Stimulated activated CD4-positive, alpha-beta T cell treated with anti-CD3 and anti-CD28 coated beads, Interleukin-1b, Interleukin-23, amount 100 ng/mL, for 1 hour (primary cell): ENCODE measurements around the gene ROPN1.

Source experiments
- DNase-seq, 2 donors: peaks; one replicate each; pipeline ENCODE4 v3.0.0-alpha.2; 2020; ENCODE audit warnings: low read depth in 2 of 2

ROPN1 gene

DNA sequence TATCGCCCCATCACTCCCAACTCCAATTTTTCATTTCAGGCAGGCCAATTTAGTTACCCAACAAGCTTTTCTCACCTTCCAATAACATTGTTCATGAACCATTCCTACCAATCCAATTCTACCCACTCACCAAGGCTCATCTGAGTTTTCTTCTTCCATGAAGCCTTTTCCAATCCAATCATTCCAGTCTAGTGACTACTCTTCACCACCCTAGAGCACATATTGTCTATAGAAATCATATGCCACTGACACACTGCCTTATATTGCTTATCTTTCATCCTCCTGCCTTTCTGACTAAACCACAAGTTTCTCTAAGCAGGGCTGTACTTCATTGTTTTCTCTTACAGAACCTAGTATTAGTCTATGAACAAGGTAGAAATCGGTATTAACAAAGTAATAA lies 42.3 kb downstream of the ROPN1 start:
- DNase-seq, result no peak

DNA sequence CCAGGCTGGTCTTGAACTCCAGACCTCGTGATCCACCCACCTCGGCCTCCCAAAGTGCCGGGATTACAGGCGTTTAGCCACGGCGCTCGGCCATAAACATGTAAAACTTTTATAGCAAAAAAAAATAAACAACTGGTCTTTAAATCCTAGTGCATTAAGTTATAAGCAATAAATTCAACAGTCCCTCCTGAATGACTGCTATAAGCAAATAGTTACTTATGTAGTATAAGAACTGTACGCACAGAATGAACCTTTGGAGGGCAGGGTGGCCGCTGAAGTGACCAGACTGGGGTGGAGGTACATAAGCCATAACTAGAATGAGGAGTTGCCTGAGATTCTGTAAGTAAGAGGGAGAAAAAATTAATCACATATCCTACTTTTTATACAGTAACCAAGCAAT lies 43.5 kb downstream of the ROPN1 start:
- DNase-seq, result no peak

DNA sequence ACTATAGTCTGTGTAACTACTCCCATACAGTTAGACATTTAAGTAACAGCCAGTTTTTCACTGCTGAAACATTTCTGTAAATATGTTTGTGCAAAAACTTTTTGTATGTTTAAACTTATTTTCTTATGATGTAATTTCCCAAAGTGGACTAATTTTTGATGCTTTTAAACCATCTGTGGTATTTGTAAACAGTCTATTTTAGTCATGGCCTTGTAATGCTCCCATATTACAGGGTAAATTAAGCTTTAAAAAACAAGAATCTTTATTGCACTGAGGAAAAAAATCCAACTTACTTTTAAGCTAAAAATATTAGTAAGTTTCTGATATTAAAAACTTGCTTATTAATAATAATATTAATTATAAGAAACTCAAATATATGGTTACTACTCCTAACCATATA lies 44.4 kb downstream of the ROPN1 start:
- no peak for DNase-seq

DNA sequence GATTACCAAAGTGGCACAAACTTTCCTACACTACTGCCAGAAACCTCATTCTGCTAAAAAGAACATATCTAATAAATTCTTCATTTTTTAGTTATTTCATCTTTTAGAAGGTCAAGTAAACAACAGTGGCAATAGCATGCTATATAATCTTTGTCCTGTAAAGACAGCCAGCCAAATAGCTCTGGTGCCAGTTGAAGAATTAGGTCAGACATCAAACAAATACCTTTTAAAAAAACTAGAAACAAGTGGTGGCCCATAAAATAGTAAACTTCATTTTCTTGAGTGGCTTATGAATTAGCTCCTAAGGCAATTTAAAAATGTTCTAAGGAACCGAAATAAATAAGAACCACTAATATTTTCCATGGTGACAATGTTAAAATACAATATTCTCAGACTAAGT lies 50.4 kb downstream of the ROPN1 start:
- no peak for DNase-seq

DNA sequence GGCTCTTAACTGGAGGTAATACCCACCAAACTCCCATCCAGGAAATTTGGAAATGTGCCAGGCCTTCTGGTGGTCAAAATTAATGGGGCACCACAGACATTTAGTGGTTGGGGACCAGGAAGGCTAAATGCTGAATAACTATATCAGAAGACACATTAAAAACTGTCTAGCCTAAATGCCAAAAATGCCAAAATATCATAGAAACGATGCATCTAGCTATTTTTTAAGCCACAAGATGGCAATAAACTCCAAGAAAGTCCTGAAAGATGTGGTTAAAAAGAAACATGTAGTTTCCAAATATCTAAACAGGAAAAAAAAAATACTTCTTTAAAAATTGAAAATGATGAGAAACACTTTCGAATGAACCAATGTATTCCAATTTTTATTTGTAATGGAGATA lies 50.8 kb downstream of the ROPN1 start:
- no peak for DNase-seq

DNA sequence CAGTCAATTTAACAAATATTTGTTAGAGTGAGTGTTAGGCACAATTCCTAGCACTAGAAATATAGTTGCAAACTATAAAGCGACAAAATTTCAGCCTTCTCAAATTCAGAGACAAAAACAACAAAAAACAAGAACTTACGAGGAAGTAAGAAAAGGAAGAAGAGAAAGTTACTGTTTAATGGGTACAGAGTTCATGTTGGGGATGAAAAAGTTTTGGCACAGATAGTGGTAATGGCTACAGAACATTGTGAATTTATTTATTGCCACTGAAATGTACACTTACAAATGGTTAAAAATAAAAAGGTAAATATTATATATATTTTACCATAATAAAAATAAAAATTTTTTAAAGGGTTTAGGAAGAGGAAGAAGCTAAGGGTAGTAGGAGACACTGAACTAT lies 52.2 kb downstream of the ROPN1 start:
- DNase-seq, result no peak

DNA sequence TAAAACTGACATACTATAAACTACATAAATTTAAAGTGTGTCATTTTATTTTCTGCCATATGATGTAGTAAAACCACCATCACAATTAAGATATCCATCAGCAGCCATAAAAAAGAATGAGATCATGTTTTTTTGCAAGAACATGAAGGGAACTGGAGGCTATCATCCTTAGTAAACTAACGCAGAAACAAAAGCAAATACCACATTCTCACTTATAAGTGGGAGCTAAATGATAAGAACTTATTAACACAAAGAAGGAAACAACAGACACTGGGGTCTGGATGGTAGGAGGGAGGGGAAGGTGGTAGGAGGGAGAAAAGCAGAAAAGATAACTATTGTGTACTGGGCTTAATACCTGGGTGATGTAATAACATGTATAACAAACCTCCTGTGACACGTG lies 55.5 kb downstream of the ROPN1 start:
- DNase-seq, result no peak

DNA sequence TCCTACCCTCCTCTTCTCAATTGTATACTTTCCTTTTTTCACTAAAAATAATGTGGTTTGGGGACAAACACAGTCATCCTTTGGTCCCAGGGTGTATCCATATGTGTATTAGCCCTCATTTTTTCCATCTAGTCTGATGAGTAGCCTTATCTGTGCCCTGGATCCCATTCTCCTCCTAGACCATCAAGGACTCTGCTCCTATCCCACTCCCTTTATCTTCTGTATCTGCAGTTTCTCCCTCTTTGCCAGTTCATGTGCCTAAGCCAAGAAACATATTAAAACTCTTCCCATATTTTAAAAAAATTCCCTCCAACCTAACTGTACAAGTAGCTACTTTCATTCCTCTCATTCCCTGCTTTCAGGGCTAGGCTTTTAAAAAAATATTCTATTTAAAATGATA lies 56.1 kb downstream of the ROPN1 start:
- no peak for DNase-seq

DNA sequence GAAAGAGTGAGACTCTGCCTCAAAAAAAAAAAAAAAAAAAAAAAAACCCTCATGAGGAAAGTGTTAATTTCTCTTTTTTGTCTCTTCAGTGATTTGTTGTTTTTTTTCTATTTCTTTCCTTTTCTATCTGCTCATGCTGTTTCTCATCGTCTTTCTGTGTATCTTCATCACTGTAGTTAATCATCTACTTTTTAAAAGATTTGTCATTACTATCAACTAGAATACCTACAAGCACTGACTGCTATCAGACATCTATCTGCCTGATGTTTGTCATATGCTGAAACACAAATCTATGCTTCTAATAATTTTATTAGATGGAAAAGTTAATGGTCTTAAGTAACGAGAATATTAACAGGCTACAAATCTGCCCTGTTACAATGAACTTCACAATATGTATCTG lies 57.7 kb downstream of the ROPN1 start:
- DNase-seq, result no peak

DNA sequence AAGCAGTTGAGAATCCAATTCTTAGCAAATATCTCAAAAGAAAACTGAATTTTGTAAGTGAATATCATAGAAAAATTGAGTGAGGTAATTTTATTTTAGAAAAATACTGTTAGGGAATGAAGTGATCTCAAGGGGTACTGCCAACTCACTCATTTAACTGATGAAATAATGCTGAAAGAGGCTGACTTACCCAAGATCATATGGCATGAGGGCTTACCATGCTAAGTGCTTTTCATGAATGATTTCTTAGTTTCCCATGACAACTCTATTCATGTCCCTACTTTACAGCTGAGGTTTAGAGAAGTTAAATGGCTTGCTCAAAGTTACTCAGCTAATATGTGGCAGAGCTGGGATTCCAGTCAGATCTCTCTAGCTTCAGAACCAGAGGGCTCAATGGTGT lies 61.5 kb downstream of the ROPN1 start:
- no peak for DNase-seq

DNA sequence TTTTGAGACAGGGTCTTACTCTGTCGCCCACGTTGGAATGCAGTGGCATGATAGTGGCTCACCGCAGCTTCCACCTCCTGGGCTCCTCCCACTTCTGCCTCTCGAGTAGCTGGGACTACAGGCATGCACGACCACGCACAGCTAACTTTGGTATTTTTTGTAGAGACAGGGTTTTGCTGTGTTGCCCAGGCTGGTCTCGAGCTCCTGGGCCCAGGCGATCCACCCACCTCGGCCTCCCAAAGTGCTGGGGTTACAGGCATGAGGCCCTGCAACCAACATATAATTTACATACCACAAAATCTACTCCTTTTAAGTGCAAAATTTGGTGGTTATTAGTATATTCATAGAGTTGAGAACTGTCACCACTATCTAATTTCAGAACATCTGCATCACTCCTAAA lies 62.6 kb downstream of the ROPN1 start:
- DNase-seq, result no peak

DNA sequence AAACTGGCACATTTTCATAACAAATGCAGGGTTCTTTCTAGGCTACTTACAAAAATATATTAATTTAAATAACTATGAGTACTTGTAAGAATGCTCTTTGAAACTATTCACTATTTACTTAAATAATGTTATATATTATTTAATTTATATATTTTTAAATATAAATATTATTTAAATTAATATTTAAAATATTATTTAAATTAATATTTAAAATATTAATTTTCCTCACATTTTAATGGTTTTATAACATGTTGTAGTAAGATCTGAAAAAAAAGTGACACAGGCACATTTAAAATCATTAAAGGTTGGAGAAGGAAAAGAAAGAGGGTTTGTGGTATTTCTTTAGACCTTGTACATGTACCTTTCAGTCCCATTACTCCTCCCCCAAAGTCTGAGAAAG lies 65.5 kb downstream of the ROPN1 start:
- DNase-seq, result no peak

DNA sequence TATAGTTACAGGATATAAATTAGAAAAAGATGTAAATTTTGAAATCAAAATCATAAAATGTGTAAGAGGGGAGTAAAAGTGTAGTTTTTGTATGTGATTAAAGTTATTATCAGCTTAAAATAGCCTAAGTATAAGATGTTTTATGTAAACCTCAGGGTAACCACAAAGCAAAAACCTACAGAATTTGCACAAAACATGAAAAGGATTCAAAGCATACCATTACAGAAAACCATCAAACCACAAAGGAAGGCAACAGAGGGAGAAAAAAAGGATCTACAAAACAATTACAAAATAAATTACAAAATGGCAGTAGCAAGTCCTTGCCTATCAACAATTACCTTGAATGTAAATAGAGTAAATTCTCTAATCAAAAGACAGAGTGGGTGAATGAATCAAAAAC lies 71.1 kb downstream of the ROPN1 start:
- DNase-seq, result no peak

DNA sequence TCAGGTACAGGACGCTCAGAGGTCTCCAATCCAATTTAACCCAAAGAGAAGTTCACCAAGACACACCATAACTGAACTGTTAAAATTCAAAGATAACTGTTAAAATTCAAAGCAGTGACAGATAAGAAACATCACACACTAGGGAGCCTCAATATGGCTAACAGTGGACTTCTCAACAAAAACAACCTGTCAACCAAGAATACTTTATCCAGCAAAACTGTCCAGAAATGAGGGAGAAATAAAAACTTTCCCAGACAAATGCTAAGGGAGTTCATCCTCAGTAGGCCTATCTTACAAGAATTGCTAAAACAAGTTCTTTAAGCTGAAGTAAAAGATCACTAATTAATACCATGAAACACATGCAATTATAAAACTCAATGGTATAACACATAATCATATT lies 71.5 kb downstream of the ROPN1 start:
- no peak for DNase-seq

DNA sequence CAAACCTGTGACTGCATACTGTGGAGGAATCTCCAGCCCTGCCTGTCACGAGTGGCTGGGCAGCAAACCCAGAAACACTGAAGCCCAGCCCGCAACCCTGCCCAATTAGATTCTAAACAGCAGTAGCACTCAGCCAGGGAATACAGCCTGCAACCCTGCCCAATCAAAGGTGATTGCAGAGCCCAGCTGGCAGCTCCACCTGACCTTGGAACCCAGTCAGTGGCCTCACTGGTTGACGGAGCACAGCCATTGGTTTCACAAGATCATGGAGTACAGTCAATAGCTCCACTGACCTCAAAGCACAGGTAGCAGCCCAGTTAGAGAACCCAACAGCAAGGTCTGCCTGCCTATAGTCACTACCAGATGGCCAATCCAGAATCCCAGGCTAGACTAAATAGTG lies 72.6 kb downstream of the ROPN1 start:
- DNase-seq, result no peak
